A549 treated with dexamethasone at 1 μM for 4 hours (cell line): ENCODE data around the gene GDI1. TPM values are rescaled to one million over a fixed set of nuclear protein-coding genes. Genes with fewer than 3 reads are reported as not detected.

Experiments used
- total RNA-seq: library from RNA; stranded (reverse); fragments of 200-300 nt; extraction: Qiagen RNA extraction; gene quantifications from 5 replicates; pipeline ENCODE4 v1.2.3, GENCODE V29; 2022

GDI1 gene
- total RNA-seq: 83.8 to 110 TPM (median 102 TPM) in 5 replicates

DNA sequence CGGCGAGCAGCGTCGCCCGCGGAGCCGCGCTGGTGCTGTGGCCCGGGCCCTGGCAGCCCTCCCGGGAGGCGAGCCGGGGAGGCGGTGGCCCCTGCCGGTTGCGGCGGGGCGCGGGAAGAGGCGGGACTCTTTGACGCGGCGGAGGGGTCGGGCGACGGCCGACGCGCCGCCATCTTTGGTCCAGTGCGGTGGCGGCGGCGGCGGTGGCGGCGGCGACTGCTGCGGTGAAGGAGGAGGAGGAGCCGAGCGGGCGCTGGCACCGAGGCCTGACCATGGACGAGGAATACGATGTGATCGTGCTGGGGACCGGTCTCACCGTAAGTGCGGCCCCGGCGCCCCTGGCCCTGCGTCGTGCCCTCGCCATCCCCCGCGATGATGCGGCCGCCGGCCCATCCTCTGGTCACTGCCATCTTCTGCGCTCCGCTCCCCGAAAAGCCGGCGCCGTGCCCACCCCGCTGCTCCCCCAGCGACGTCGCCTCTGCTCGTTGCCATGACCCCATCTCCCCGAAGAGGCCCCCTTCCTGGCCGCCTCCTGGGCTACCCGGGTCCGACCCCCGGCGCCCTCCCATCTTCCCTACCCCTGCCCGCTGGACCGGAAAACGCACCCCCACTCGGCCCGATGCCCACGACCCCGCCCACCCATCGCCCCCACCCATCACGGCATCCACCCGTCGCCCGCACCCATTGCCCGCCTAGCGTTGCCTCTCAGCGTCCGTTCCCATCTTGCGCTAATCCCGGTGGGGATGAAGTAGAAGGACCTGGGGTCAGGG is at the start of gene GDI1:
Gene GDI1, plus strand, starts transcription at position 172 of the 770 bp plus-strand sequence. Its CDS starts 101 bp downstream, at position 273.

GRCh38 chrX:154397888-154398667 is 38.9 kb upstream of the GDI1 start, which contains the start of gene RPL10:
RPL10 (plus strand) TSS chrX:154398377; CDS start chrX:154398520, 143 bp downstream.

DNA sequence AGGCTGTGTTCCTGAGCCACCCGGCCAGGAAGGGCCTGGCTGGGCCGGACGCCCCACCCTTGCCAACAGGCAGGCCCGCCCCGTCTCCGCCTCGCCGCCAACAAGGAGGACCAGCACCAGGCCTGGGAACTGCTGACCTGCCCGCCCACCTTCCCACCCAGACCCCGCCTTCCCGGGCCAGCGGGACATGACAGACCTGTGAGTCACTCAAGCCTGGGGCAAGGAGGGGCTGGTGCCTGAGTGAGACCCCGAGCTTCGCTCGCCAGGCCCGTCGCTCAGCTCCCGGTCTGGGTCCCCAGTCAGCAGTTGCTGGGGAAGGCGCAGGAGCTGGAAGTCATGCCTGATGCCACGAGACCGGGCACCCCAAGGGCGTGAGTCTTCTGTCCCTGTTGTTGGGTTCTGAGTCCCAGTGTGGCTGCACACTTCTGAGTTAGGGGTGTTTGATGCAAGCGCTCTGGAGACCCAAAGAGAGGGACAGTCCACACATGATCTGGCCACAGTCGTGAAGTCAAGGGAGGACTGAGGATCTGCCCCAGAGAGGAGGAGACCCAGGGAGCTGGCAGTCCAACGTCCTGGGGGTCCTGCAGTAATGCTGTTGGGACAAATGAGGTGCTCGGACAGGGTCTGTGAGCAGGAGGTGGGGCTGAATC is 27.6 kb upstream of the GDI1 start, which contains the start of gene DNASE1L1:
Gene DNASE1L1, minus strand, starts transcription at position 33 of the 650 bp plus-strand sequence. CDS start 3,686 bp downstream, outside the sequence.

GRCh38 chrX:154428176-154429171 is 8.5 kb upstream of the GDI1 start, which contains the start of gene ATP6AP1:
ATP6AP1 (plus strand) TSS chrX:154428677; CDS start chrX:154428693, 16 bp downstream.

DNA sequence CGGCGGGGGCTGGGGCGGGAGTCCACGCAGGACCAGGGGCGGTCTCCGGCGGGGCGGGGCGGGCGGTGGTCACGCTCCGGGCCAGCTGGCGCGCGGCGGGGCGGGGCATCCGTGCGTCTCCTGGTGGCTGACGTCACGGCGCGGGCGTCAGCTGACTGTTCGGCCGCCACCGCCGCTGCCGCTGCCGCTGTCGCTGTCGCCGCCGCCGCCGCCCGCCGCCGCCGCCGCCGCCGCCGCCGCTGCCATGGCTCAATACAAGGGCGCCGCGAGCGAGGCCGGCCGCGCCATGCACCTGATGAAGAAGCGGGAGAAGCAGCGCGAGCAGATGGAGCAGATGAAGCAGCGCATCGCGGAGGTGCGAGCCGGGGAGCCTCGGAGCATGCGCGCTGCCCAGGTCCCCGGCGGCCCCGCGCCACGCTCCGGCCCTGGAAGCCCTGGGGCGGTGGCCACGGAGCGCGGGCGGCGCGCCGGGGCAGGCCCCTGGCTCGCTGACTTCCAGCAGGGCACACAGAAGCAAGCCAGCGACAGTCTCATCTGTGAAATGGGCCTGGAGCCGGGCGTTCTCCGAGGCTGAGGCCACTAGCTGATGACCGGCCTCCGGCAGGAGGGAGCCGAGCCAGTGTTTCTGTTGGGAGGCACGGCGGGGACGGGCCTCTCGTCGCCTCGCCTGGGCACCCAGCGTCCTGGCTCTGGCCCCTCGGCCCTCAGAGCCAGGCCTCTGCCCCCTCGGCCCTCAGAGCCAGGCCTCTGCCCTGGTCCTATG is 7.2 kb downstream of the GDI1 start, which contains the start of gene FAM50A:
Gene FAM50A, plus strand, starts transcription at position 150 of the 763 bp plus-strand sequence. Its CDS starts 95 bp downstream, at position 245.

DNA sequence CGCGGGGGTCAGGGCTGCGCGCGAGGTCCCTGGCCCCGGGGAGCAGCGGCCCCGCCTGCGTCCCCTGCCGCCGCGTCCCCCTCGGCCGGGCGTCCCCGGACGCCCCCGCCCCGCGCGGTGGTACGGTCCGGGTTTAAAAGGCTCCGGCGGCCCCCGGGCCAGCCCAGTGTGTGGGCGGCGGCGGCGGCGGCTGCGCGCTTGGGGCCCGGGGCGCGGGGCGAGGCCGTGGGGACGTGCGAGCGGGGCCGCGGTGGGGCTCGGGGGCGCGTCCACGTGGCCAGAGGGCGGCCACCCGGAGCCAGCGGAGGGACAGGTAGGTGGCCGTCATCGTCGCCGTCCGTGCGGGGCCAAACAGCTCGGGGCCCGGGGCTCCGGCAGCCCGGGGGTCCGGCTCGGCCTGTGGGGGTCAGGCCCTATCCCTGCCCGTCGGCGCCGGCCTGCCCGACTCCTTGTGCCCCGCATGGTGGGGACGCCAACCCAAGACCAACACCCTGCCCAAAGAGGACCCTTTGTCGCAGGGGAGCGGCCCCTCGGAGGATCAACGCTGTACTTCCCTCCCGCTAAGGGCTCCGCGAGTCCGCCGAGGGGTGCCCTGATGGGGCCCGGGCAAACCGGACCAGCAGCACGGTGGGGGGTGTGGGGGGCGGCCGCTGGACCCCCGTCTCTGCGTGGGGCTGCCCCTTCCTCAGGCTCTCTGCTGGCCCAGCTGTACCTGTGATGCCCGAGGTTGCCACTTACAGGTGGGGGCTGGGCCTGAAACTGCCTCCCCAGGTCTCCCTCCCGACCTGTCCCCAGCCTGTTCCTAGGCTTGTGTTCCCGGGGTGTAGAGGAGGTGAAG is 21.4 kb downstream of the GDI1 start, which contains the start of gene PLXNA3:
Gene PLXNA3, plus strand, starts transcription at position 166 of the 838 bp plus-strand sequence. CDS start 1,903 bp downstream, outside the sequence.

GRCh38 chrX:154478728-154479622 is 42.0 kb downstream of the GDI1 start, which contains the start of gene LAGE3:
LAGE3 (minus strand) TSS chrX:154479281; CDS start chrX:154478915, 366 bp downstream.

DNA sequence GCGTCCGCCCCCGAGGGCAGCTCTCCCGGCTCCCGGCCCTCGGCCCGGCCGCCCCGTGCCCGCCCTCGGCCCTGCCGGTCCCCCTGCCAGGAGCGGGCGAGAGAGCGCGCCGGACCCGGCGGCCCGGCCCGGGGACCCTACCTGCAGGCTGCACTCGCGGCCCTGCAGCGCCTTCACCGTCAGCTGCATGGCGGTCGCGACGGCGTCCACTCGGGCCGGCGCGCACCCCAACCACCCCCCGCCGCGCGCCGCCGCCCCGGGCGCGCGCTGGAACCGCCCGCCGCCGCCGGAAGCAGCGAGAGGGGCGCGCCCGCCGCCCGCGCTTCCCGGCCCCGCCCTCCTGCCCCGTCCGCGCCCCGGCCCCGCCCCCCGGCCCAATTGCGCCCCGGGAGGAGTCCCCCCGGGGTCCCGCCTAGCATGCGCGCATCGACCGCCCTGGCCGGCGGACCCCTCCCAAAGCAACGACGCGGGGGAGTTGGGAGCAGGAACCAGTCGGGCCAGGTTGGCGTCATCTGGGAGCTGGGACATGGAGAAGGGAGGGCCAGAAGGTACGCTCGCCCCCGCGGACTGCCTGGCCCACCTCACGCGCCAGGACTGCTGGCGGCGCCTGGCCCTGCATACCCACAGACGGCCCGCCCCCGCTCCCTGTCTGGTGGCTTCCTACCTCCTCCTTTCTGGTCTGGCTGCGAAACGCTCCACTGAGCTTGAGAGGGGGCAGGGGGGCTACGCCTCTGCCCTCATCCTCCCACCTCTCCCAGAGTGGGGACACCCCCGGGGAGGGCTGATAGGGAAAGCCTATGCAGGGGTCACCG is 49.6 kb downstream of the GDI1 start, which contains the start of gene UBL4A:
Gene UBL4A, minus strand, starts transcription at position 220 of the 812 bp plus-strand sequence. Its CDS starts 31 bp downstream, at position 189.

GRCh38 chrX:154490414-154491083 is 53.6 kb downstream of the GDI1 start, which contains the start of gene SLC10A3:
SLC10A3 (minus strand) TSS chrX:154490629; CDS start chrX:154488940, 1,689 bp downstream.

Other genes with a start within 250 kb of the GDI1 start
- not detected in 5 replicates for gene OPN1MW2, start 217.4 kb upstream of the GDI1 start, total RNA-seq
- not detected in 5 replicates for gene OPN1MW3, start 179.6 kb upstream of the GDI1 start, total RNA-seq
- 0.09 TPM in 1 of 5 replicates, not detected in the others for gene TEX28, start 142.0 kb upstream of the GDI1 start, total RNA-seq
- gene TKTL1, start 141.4 kb upstream of the GDI1 start, total RNA-seq: 0.11 to 0.19 TPM (median 0.12 TPM) in 4 of 5 replicates, not detected in the other
- gene FLNA, start 62.5 kb upstream of the GDI1 start, total RNA-seq: 1,222 to 1,700 TPM (median 1,580 TPM) in 5 replicates
- gene EMD, start 57.9 kb upstream of the GDI1 start, total RNA-seq: 134 to 157 TPM (median 149 TPM) in 5 replicates
- 4,314 to 5,661 TPM (median 4,476 TPM) in 5 replicates for gene RPL10, start 38.8 kb upstream of the GDI1 start, total RNA-seq
- gene DNASE1L1, start 27.9 kb upstream of the GDI1 start, total RNA-seq: 24.9 to 30.3 TPM (median 28.4 TPM) in 5 replicates
- 30.5 to 39.0 TPM (median 34.2 TPM) in 5 replicates for gene TAFAZZIN, start 25.6 kb upstream of the GDI1 start, total RNA-seq
- gene ATP6AP1, start 8.5 kb upstream of the GDI1 start, total RNA-seq: 73.1 to 108 TPM (median 104 TPM) in 5 replicates
- gene FAM50A, start 7.0 kb downstream of the GDI1 start, total RNA-seq: 102 to 123 TPM (median 110 TPM) in 5 replicates
- 5.6 to 25.1 TPM (median 13.8 TPM) in 5 replicates for gene PLXNA3, start 21.1 kb downstream of the GDI1 start, total RNA-seq
- gene LAGE3, start 42.1 kb downstream of the GDI1 start, total RNA-seq: 46.2 to 57.3 TPM (median 56.4 TPM) in 5 replicates
- 60.1 to 68.0 TPM (median 66.5 TPM) in 5 replicates for gene UBL4A, start 49.5 kb downstream of the GDI1 start, total RNA-seq
- 29.1 to 41.5 TPM (median 40.6 TPM) in 5 replicates for gene SLC10A3, start 53.5 kb downstream of the GDI1 start, total RNA-seq
- 34.7 to 46.6 TPM (median 42.6 TPM) in 5 replicates for gene FAM3A, start 79.1 kb downstream of the GDI1 start, total RNA-seq
- 1,257 to 1,682 TPM (median 1,603 TPM) in 5 replicates for gene G6PD, start 109.7 kb downstream of the GDI1 start, total RNA-seq
- gene IKBKG, start 110.5 kb downstream of the GDI1 start, total RNA-seq: 30.1 to 42.7 TPM (median 40.9 TPM) in 5 replicates
- gene CTAG1A, start 148.0 kb downstream of the GDI1 start, total RNA-seq: not detected in 5 replicates
- not detected in 5 replicates for gene CTAG1B, start 182.1 kb downstream of the GDI1 start, total RNA-seq
- gene CTAG2, start 216.4 kb downstream of the GDI1 start, total RNA-seq: not detected in 5 replicates